ENCODE results near the gene RPL12. TPM values are rescaled to one million over a fixed set of nuclear protein-coding genes. Genes with fewer than 3 reads are reported as not detected.

The RPL12 gene
- total and polyA plus RNA-seq, 2 experiments from 2014 or later: 594 to 1,676 TPM

- TF ChIP-seq EZH2 (IDR thresholded peaks at IDR 0.05; ENCODE audit: insufficient read depth, poor library complexity, severe bottlenecking) (no peak), EZH2phosphoT487 (IDR thresholded peaks at IDR 0.05; ENCODE audit: insufficient read depth, low read depth) (no peak)
- in situ Hi-C loops (cut with MboI): no loop called here
- Histone ChIP-seq H3F3A (ENCODE audit: insufficient read depth) (peaks cover 31% of the 10 kb centered on the region), H3K4me2 (ENCODE audit: unreplicated experiment) (no peak overlapping the region), H3K27me3 (replicated peaks; ENCODE audit: insufficient read depth) (no peaks in the 10 kb centered on the region), H3K9ac (no peak overlapping the region), H3K9me2 (ENCODE audit: insufficient read depth) (no peaks in the 10 kb centered on the region), H2AFZ (no peak overlapping the region), H3K27ac (no peak overlapping the region), H3K9me3 (ENCODE audit: low read depth) (no peaks in the 10 kb centered on the region), H3K4me1 (ENCODE audit: insufficient read depth) (no peaks in the 10 kb centered on the region), H3K79me2 (ENCODE audit: insufficient read depth) (no peaks in the 10 kb centered on the region), H3K36me3 (ENCODE audit: low read depth) (peaks cover 5% of the 10 kb centered on the region; the same call in 1 of the 2 replicates), H4K20me1 (ENCODE audit: insufficient read depth) (no peaks in the 10 kb centered on the region), H3K4me3 (no peak overlapping the region)
- 90 to 93% methylated on average over 19 of the region's 22 CpGs for WGBS, 2 experiments (ENCODE audit: low coverage in 1 of 2, low lambda C conversion rate in 2 of 2, missing lambda C conversion rate in 2 of 2)
- no peak for DNase-seq
Observed at GRCh38 chr9:127489471-127490115, 38.4 kb upstream of the RPL12 start.

- TF ChIP-seq EZH2 (IDR thresholded peaks at IDR 0.05; ENCODE audit: insufficient read depth, poor library complexity, severe bottlenecking) (no peak), EZH2phosphoT487 (IDR thresholded peaks at IDR 0.05; ENCODE audit: insufficient read depth, low read depth) (no peak)
- Histone ChIP-seq H3F3A (ENCODE audit: insufficient read depth) (peaks cover 25% of the 10 kb centered on the region), H3K79me2 (ENCODE audit: insufficient read depth) (no peaks in the 10 kb centered on the region), H2AFZ (no peak overlapping the region), H3K4me1 (ENCODE audit: insufficient read depth) (no peaks in the 10 kb centered on the region), H3K27me3 (replicated peaks; ENCODE audit: insufficient read depth) (no peaks in the 10 kb centered on the region), H3K9ac (no peak overlapping the region), H3K9me2 (ENCODE audit: insufficient read depth) (no peaks in the 10 kb centered on the region), H3K9me3 (ENCODE audit: low read depth) (no peaks in the 10 kb centered on the region), H4K20me1 (ENCODE audit: insufficient read depth) (no peaks in the 10 kb centered on the region), H3K4me2 (ENCODE audit: unreplicated experiment) (no peak overlapping the region), H3K36me3 (ENCODE audit: low read depth) (peaks cover 5% of the 10 kb centered on the region; the same call in 1 of the 2 replicates), H3K27ac (no peak overlapping the region), H3K4me3 (no peak overlapping the region)
- no peak for DNase-seq
- WGBS, 2 experiments (ENCODE audit: low coverage in 1 of 2, low lambda C conversion rate in 2 of 2, missing lambda C conversion rate in 2 of 2): 84% methylated on average over 8 of the region's 8 CpGs
- in situ Hi-C loops (cut with MboI): no loop called here
Observed at GRCh38 chr9:127488946-127489345, 37.7 kb upstream of the RPL12 start.

GRCh38 chr9:127485995-127486394 is 34.8 kb upstream of the RPL12 start:
- no peak overlapping the region for H2AFZ ChIP-seq
- H3K9ac ChIP-seq: no peak overlapping the region
- TF ChIP-seq EZH2phosphoT487 (IDR thresholded peaks at IDR 0.05; ENCODE audit: insufficient read depth, low read depth) (no peak), EZH2 (IDR thresholded peaks at IDR 0.05; ENCODE audit: insufficient read depth, poor library complexity, severe bottlenecking) (no peak)
- no peaks in the 10 kb centered on the region for H3K79me2 ChIP-seq (ENCODE audit: insufficient read depth)
- no peak overlapping the region for H3K4me2 ChIP-seq (ENCODE audit: unreplicated experiment)
- H3K36me3 ChIP-seq (ENCODE audit: low read depth): no peaks in the 10 kb centered on the region
- H3F3A ChIP-seq (ENCODE audit: insufficient read depth): 0 out of 2 replicates have a peak, but pooled peaks cover 12% of the 10 kb centered on the region
- no peak for DNase-seq
- no peak overlapping the region for H3K4me3 ChIP-seq
- no peaks in the 10 kb centered on the region for H4K20me1 ChIP-seq (ENCODE audit: insufficient read depth)
- WGBS, 2 experiments (ENCODE audit: low coverage in 1 of 2, low lambda C conversion rate in 2 of 2, missing lambda C conversion rate in 2 of 2): 89 to 92% methylated on average over 11 of the region's 11 CpGs
- no peaks in the 10 kb centered on the region for H3K9me2 ChIP-seq (ENCODE audit: insufficient read depth)
- no peaks in the 10 kb centered on the region for H3K4me1 ChIP-seq (ENCODE audit: insufficient read depth)
- no peak overlapping the region for H3K27ac ChIP-seq
- in situ Hi-C loops (cut with MboI): no loop called here
- no peaks in the 10 kb centered on the region for H3K27me3 ChIP-seq (replicated peaks; ENCODE audit: insufficient read depth)
- no peaks in the 10 kb centered on the region for H3K9me3 ChIP-seq (ENCODE audit: low read depth)

- Histone ChIP-seq H3K27ac (no peak overlapping the region), H2AFZ (no peak overlapping the region), H3K27me3 (replicated peaks; ENCODE audit: insufficient read depth) (no peaks in the 10 kb centered on the region), H3K36me3 (ENCODE audit: low read depth) (no peaks in the 10 kb centered on the region; the same call in 1 of the 2 replicates), H3K9ac (no peak overlapping the region), H4K20me1 (ENCODE audit: insufficient read depth) (no peaks in the 10 kb centered on the region), H3K9me3 (ENCODE audit: low read depth) (no peaks in the 10 kb centered on the region), H3K9me2 (ENCODE audit: insufficient read depth) (no peaks in the 10 kb centered on the region), H3F3A (ENCODE audit: insufficient read depth) (no peaks in the 10 kb centered on the region), H3K4me2 (ENCODE audit: unreplicated experiment) (no peak overlapping the region), H3K4me3 (no peak overlapping the region), H3K4me1 (ENCODE audit: insufficient read depth) (no peaks in the 10 kb centered on the region), H3K79me2 (ENCODE audit: insufficient read depth) (no peaks in the 10 kb centered on the region)
- 96 to 98% methylated on average over 9 of the region's 9 CpGs for WGBS, 2 experiments (ENCODE audit: low coverage in 1 of 2, low lambda C conversion rate in 2 of 2, missing lambda C conversion rate in 2 of 2)
- TF ChIP-seq EZH2phosphoT487 (IDR thresholded peaks at IDR 0.05; ENCODE audit: insufficient read depth, low read depth): no peak
- TF ChIP-seq EZH2 (IDR thresholded peaks at IDR 0.05; ENCODE audit: insufficient read depth, poor library complexity, severe bottlenecking): no peak
- no peak for DNase-seq
- in situ Hi-C loops (cut with MboI): no loop called here
Observed at GRCh38 chr9:127482662-127483061, 31.5 kb upstream of the RPL12 start.

All from GM23248 (cell line).